Liver (tissue), 9 donors: ENCODE data around the gene FANK1. TPM values are rescaled to one million over a fixed set of nuclear protein-coding genes. Genes with fewer than 3 reads are reported as not detected.

Experiments used
- DNase-seq: peaks from one replicate; pipeline ENCODE4 v3.0.0-alpha.2; 2017; ENCODE audit warnings: low spot score
- H3K27ac ChIP-seq, 2 donors: one replicate each; pipeline ENCODE4 v1.7.0; 2013; ENCODE audit warnings: inconsistent platforms in 2 of 2, low read length in 2 of 2, control low read depth in 1 of 2, low read depth in 1 of 2, mild to moderate bottlenecking in 1 of 2
- H3K27me3 ChIP-seq, 4 donors: one replicate each; pipeline versions ENCODE4 v1.6.1 to v1.7.0; 2013; ENCODE audit warnings: low read length in 3 of 4, inconsistent platforms in 1 of 4, mild to moderate bottlenecking in 1 of 4, moderate library complexity in 1 of 4; ENCODE audit not compliant: control insufficient read depth in 4 of 4, insufficient read depth in 4 of 4
- H3K36me3 ChIP-seq, 4 donors: one replicate each; pipeline versions ENCODE4 v1.6.1 to v1.7.0; 2013; ENCODE audit warnings: low read length in 3 of 4, mild to moderate bottlenecking in 3 of 4, low read depth in 1 of 4, moderate library complexity in 1 of 4; ENCODE audit not compliant: control insufficient read depth in 4 of 4, insufficient read depth in 3 of 4
- H3K4me1 ChIP-seq, 4 donors: one replicate each; pipeline versions ENCODE4 v1.6.1 to v1.7.0; 2013; ENCODE audit warnings: low read length in 3 of 4, mild to moderate bottlenecking in 3 of 4, moderate library complexity in 1 of 4; ENCODE audit not compliant: control insufficient read depth in 4 of 4, insufficient read depth in 4 of 4
- H3K4me3 ChIP-seq, 3 donors: one replicate each; pipeline versions ENCODE4 v1.6.1 to v1.7.0; 2013; ENCODE audit warnings: low read length in 3 of 3, control low read depth in 1 of 3, low read depth in 1 of 3, mild to moderate bottlenecking in 1 of 3
- H3K9ac ChIP-seq, 2 donors: one replicate each; pipeline ENCODE4 v1.7.0; 2013; ENCODE audit warnings: low read length in 2 of 2, mild to moderate bottlenecking in 2 of 2, moderate library complexity in 2 of 2, control low read depth in 1 of 2, low read depth in 1 of 2
- H3K9me3 ChIP-seq, 4 donors: one replicate each; pipeline versions ENCODE4 v1.6.1 to v1.7.0; 2013; ENCODE audit warnings: low read length in 3 of 4; ENCODE audit not compliant: control insufficient read depth in 4 of 4
- CTCF ChIP-seq: fragments of 150-350 bp; IDR thresholded peaks from 2 replicates; pipeline ENCODE4 v1.5.1; 2017; ENCODE audit warnings: improper control_type of control experiment, low read depth, low read length; ENCODE audit not compliant: missing input control
- EGR1 ChIP-seq, 2 donors: IDR thresholded peaks; 2 replicates each; pipeline ENCODE4 v1.6.1; 2016 to 2018; ENCODE audit warnings: antibody characterized with exemption in 2 of 2, low read depth in 2 of 2
- FOXA1 ChIP-seq: IDR thresholded peaks from 2 replicates; pipeline ENCODE4 v1.6.1; 2016; ENCODE audit warnings: antibody characterized with exemption
- FOXA2 ChIP-seq: IDR thresholded peaks from 2 replicates; pipeline ENCODE4 v1.6.1; 2016; ENCODE audit warnings: antibody characterized with exemption
- GABPA ChIP-seq, 2 donors: IDR thresholded peaks in 1 of 2; conservative IDR thresholded peaks in 1 of 2; 2 replicates each; pipeline ENCODE4 v1.6.1; 2016; ENCODE audit warnings: antibody characterized with exemption in 2 of 2, mild to moderate bottlenecking in 1 of 2, moderate library complexity in 1 of 2
- HNF4G ChIP-seq: IDR thresholded peaks from 2 replicates; pipeline ENCODE4 v1.6.1; 2016; ENCODE audit warnings: antibody characterized with exemption
- JUND ChIP-seq, 2 donors: IDR thresholded peaks; 2 replicates each; pipeline ENCODE4 v1.6.1; 2016; ENCODE audit warnings: antibody characterized with exemption in 2 of 2
- NR2F2 ChIP-seq: IDR thresholded peaks from 2 replicates; pipeline ENCODE4 v1.6.1; 2016; ENCODE audit warnings: antibody characterized with exemption
- RAD21 ChIP-seq, 2 donors: IDR thresholded peaks; 2 replicates each; pipeline ENCODE4 v1.6.1; 2016; ENCODE audit warnings: antibody characterized with exemption in 2 of 2, mild to moderate bottlenecking in 2 of 2
- REST ChIP-seq: IDR thresholded peaks from 2 replicates; pipeline ENCODE4 v1.6.1; 2016; ENCODE audit warnings: antibody characterized with exemption, mild to moderate bottlenecking
- RXRA ChIP-seq, 2 donors: IDR thresholded peaks; 2 replicates each; pipeline ENCODE4 v1.6.1; 2017 to 2018; ENCODE audit warnings: antibody characterized with exemption in 2 of 2, mild to moderate bottlenecking in 1 of 2
- SP1 ChIP-seq: IDR thresholded peaks from 2 replicates; pipeline ENCODE4 v1.6.1; 2018; ENCODE audit warnings: antibody characterized with exemption, mild to moderate bottlenecking
- YY1 ChIP-seq: IDR thresholded peaks from 2 replicates; pipeline ENCODE4 v1.6.1; 2016; ENCODE audit warnings: antibody characterized with exemption, mild to moderate bottlenecking
- ZBTB33 ChIP-seq: IDR thresholded peaks from 2 replicates; pipeline ENCODE4 v1.6.1; 2016; ENCODE audit warnings: antibody characterized with exemption
- WGBS: extraction: QIAGEN DNeasy Blood & Tissue Kit; methylation state at CpG from one replicate; pipeline ENCODE4 v1.1.7; 2013; 5-methylcytosine and 5-hydroxymethylcytosine counted together
- polyA plus RNA-seq, 2 donors: library from polyadenylated mRNA; stranded (reverse) in 1 of 2; unstranded in 1 of 2; fragments of 200-250 nt in 1 of 2; fragments of >200 nt in 1 of 2; fragmentation: Nextera tagmentation in 1 of 2; extraction: Ambion mirVana in 1 of 2; gene quantifications; one replicate each; pipeline versions ENCODE4 v1.2.1 to v1.2.3, GENCODE V29; 2013 to 2015
- total RNA-seq, 2 donors: library from RNA; depleted of rRNA; stranded (reverse); fragments of >200 nt; gene quantifications; one replicate each; pipeline ENCODE4 v1.2.3, GENCODE V29; 2014
- TF ChIP-seq, protein P1 (sequence below): IDR thresholded peaks from 2 replicates; pipeline ENCODE4 v1.6.1; 2016; ENCODE audit warnings: antibody characterized with exemption
- TF ChIP-seq, protein P2 (sequence below): IDR thresholded peaks from 2 replicates; pipeline ENCODE4 v1.6.1; 2016; ENCODE audit warnings: antibody characterized with exemption
- donor health status: healthy.
- donor health status: healthy.
- donor health status: healthy.
- donor health status: healthy.
- donor health status: healthy.

The FANK1 gene
- total and polyA plus RNA-seq, 4 donors = 0.28 TPM; not detected in 3

DNA sequence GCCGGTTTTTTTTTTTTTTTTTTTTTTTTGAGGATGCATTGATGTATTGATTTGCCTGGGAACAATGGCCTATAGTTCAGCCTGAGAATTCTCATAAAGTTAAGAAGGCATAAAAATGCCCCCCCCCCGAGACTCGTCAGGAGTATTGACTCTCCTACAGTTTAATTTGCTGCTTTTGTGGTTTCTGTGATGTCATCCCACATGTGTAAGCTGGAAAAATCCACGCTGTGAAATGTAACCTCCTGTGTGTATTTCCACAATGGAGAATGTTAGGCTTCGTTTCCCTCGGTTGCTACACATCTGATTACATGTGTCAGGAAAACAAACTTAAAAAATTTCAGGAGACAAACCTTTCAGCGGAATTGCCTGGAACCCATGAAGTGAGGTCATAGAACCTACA is 117.9 kb downstream of the FANK1 start:
- no peaks in the 10 kb centered on the region for H3K9me3 ChIP-seq
- no peaks in the 10 kb centered on the region for H3K36me3 ChIP-seq
- DNase-seq = no peak
- 65% methylated on average over 7 of the region's 7 CpGs for WGBS
- no peaks in the 10 kb centered on the region for H3K4me1 ChIP-seq
- H3K4me3 ChIP-seq = no peak overlapping the region
- H3K27ac ChIP-seq = no peak overlapping the region
- no peak overlapping the region for H3K9ac ChIP-seq
- TF ChIP-seq NR2F2 (no peak), CTCF (no peak), RAD21 (IDR thresholded peaks at IDR 0.05) (no peak), YY1 (no peak)
- H3K27me3 ChIP-seq = peaks cover 0 to 7% (median under 1%) of the 10 kb centered on the region in 4 donors

DNA sequence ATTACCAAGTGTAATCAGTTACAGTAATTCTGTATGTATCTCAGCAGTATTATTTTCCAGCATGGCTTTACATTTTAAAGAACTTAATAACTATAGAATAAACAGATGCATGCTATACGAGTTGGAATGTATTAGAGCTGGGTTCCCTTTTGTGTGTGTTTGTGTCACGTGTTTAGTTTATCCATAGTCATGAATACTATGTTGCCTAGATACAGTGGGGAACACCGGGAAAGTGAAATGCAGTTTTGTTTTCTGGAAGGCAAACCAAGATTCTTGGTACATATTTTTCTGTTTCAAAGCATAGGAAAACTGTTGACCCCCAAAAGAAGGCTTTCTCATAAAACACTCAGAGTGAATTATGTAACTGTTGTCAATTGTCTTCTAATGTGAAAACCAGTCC is 119.0 kb downstream of the FANK1 start:
- H3K9me3 ChIP-seq = no peaks in the 10 kb centered on the region
- TF ChIP-seq YY1 (no peak), GABPA (IDR thresholded peaks at IDR 0.05 in 1 of 2, conservative IDR thresholded peaks at IDR 0.05 in 1 of 2) (no peak), RAD21 (IDR thresholded peaks at IDR 0.05) (no peak), JUND (IDR thresholded peaks at IDR 0.05) (no peak), EGR1 (IDR thresholded peaks at IDR 0.05; ENCODE audit: low read depth in 2 of 2) (no peak)
- TF ChIP-seq, protein P1, sequence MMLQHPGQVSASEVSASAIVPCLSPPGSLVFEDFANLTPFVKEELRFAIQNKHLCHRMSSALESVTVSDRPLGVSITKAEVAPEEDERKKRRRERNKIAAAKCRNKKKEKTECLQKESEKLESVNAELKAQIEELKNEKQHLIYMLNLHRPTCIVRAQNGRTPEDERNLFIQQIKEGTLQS = no peak
- H3K27me3 ChIP-seq = peaks cover 0 to 7% (median 0%) of the 10 kb centered on the region in 4 donors
- H3K36me3 ChIP-seq = no peaks in the 10 kb centered on the region
- H3K4me1 ChIP-seq = no peaks in the 10 kb centered on the region
- no peak overlapping the region for H3K4me3 ChIP-seq
- H3K9ac ChIP-seq = no peak overlapping the region
- H3K27ac ChIP-seq = no peak overlapping the region
- WGBS = 76% methylated on average over 3 of the region's 3 CpGs
- no peak for DNase-seq

DNA sequence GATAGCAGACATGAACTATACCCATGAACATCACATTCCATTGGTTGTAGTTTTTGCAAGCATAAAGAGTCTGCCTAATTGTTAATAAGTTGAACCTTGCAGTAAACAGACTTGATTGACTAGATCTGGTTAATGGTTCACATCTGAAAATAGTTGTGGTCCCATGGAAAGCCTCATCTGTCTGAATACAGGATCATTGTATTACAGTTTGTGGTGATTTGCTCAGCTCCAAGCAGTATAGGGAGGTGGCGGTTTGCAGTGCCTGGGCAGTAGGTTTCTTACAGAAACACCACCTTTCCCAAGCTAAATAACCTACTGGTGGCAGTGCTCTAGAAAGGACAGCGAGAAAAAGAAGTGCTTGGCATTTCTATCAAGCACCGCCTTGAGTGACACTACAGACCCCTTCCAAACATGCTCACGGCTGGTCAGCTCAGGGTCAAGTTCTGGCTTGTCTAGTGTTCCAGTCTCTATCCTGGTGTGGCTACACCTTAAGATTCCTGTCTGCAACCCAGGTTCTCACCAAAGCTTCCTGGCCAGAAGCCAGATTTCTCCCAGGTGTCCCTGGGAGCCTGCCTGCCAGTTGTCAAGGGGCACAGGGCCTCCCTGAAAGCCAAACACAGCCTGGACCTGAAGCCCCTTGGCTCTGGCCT is 119.9 kb downstream of the FANK1 start:
- TF ChIP-seq FOXA2 (no peak), NR2F2 (no peak), FOXA1 (no peak), GABPA (IDR thresholded peaks at IDR 0.05 in 1 of 2, conservative IDR thresholded peaks at IDR 0.05 in 1 of 2) (no peak), SP1 (no peak), RXRA (IDR thresholded peaks at IDR 0.05) (no peak), REST (no peak), RAD21 (IDR thresholded peaks at IDR 0.05) (no peak), EGR1 (IDR thresholded peaks at IDR 0.05; ENCODE audit: low read depth in 2 of 2) (no peak), YY1 (no peak), ZBTB33 (no peak), HNF4G (no peak), CTCF (no peak)
- TF ChIP-seq, protein P1 = no peak
- TF ChIP-seq, protein P2, sequence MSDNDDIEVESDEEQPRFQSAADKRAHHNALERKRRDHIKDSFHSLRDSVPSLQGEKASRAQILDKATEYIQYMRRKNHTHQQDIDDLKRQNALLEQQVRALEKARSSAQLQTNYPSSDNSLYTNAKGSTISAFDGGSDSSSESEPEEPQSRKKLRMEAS = no peak
- 89% methylated on average over 4 of the region's 4 CpGs for WGBS

More for the DNA sequence above, 119.9 kb downstream of the FANK1 start:
- Histone ChIP-seq H3K9ac (no peak overlapping the region), H3K4me3 (no peak overlapping the region), H3K36me3 (no peaks in the 10 kb centered on the region), H3K9me3 (no peaks in the 10 kb centered on the region), H3K27me3 (peaks cover 0 to 7% (median 0%) of the 10 kb centered on the region in 4 donors), H3K27ac (no peak overlapping the region), H3K4me1 (no peaks in the 10 kb centered on the region)
- DNase-seq = no peak
